SJCRH30 (cell line): ENCODE measurements around the gene NEK5. TPM values are rescaled to one million over a fixed set of nuclear protein-coding genes. Genes with fewer than 3 reads are reported as not detected.

ENCODE experiments used
- DNase-seq, 2 experiments: peaks; one replicate each; pipeline ENCODE4 v3.0.0-alpha.2; 2015 to 2020
- H3K27ac ChIP-seq: fragments of 250-450 bp; sonication (Bioruptor Pico); 2 replicates; pipeline ENCODE4 v1.5.1; 2020; ENCODE audit warnings: mild to moderate bottlenecking, moderate library complexity
- H3K27me3 ChIP-seq: fragments of 250-450 bp; sonication (Bioruptor Pico); 2 replicates; pipeline ENCODE4 v1.5.1; 2020; ENCODE audit warnings: mild to moderate bottlenecking, moderate library complexity
- H3K36me3 ChIP-seq: fragments of 250-450 bp; sonication (Bioruptor Pico); 2 replicates; pipeline ENCODE4 v1.5.1; 2020; ENCODE audit warnings: mild to moderate bottlenecking, moderate library complexity
- H3K4me1 ChIP-seq: fragments of 250-450 bp; sonication (Bioruptor Pico); 2 replicates; pipeline ENCODE4 v1.5.1; 2020; ENCODE audit warnings: mild to moderate bottlenecking, moderate library complexity
- H3K4me3 ChIP-seq: fragments of 250-450 bp; sonication (Bioruptor Pico); 2 replicates; pipeline ENCODE4 v1.5.1; 2020; ENCODE audit warnings: mild to moderate bottlenecking, moderate library complexity
- H3K9me3 ChIP-seq: fragments of 250-450 bp; sonication (Bioruptor Pico); replicated peaks from 2 replicates; pipeline ENCODE4 v1.5.1; 2020; ENCODE audit warnings: mild to moderate bottlenecking, moderate library complexity
- total RNA-seq: library from RNA; depleted of rRNA; stranded (reverse); fragments of >200 nt; shearing (Covaris generic); gene quantifications from 2 replicates; pipeline ENCODE4 v1.2.3, GENCODE V29; 2014

The NEK5 gene
- total RNA-seq, 1 experiment from 2014 or later: not detected

- Histone ChIP-seq H3K36me3 (no peaks in the 10 kb centered on the region), H3K4me1 (peaks cover 10% of the 10 kb centered on the region), H3K27me3 (no peaks in the 10 kb centered on the region), H3K4me3 (no peak overlapping the region), H3K27ac (no peak overlapping the region), H3K9me3 (no peaks in the 10 kb centered on the region)
- no peak for DNase-seq
Observed at GRCh38 chr13:52002361-52002760, 126.5 kb downstream of the NEK5 start.

GRCh38 chr13:52001120-52001731 is 127.6 kb downstream of the NEK5 start:
- no peaks in the 10 kb centered on the region for H3K36me3 ChIP-seq
- peak in 1 of 2 experiments; percentile 66 for DNase-seq
- no peak overlapping the region for H3K4me3 ChIP-seq
- H3K27ac ChIP-seq: no peak overlapping the region
- H3K9me3 ChIP-seq: no peaks in the 10 kb centered on the region
- H3K27me3 ChIP-seq: no peaks in the 10 kb centered on the region
- H3K4me1 ChIP-seq: peaks cover 10% of the 10 kb centered on the region

- Histone ChIP-seq H3K4me3 (no peak overlapping the region), H3K36me3 (no peaks in the 10 kb centered on the region), H3K27ac (no peak overlapping the region), H3K9me3 (no peaks in the 10 kb centered on the region), H3K27me3 (no peaks in the 10 kb centered on the region), H3K4me1 (peaks cover 10% of the 10 kb centered on the region)
- DNase-seq: no peak
Observed at GRCh38 chr13:51999921-52000320, 129.0 kb downstream of the NEK5 start.

- H3K36me3 ChIP-seq: no peaks in the 10 kb centered on the region
- no peak overlapping the region for H3K4me3 ChIP-seq
- H3K9me3 ChIP-seq: no peaks in the 10 kb centered on the region
- DNase-seq: no peak
- no peaks in the 10 kb centered on the region for H3K27me3 ChIP-seq
- no peak overlapping the region for H3K27ac ChIP-seq
- peaks cover 10% of the 10 kb centered on the region for H3K4me1 ChIP-seq
Observed at GRCh38 chr13:51999510-51999911, 129.4 kb downstream of the NEK5 start.

- Histone ChIP-seq H3K27ac (no peak overlapping the region), H3K4me1 (peaks cover 10% of the 10 kb centered on the region), H3K9me3 (no peaks in the 10 kb centered on the region), H3K4me3 (no peak overlapping the region), H3K36me3 (no peaks in the 10 kb centered on the region), H3K27me3 (no peaks in the 10 kb centered on the region)
- DNase-seq: peak in 1 of 2 experiments; percentile 41
Observed at GRCh38 chr13:51998723-51999509, 130.0 kb downstream of the NEK5 start.

- H3K9me3 ChIP-seq: no peaks in the 10 kb centered on the region
- peak; percentile 52 to 73 for DNase-seq
- no peak overlapping the region for H3K4me3 ChIP-seq
- H3K27ac ChIP-seq: no peak overlapping the region
- peaks cover 10% of the 10 kb centered on the region for H3K4me1 ChIP-seq
- no peaks in the 10 kb centered on the region for H3K27me3 ChIP-seq
- H3K36me3 ChIP-seq: no peaks in the 10 kb centered on the region
Observed at GRCh38 chr13:51997641-51998330, 131.1 kb downstream of the NEK5 start.

GRCh38 chr13:51997186-51997585 is 131.7 kb downstream of the NEK5 start:
- no peaks in the 10 kb centered on the region for H3K36me3 ChIP-seq
- H3K4me1 ChIP-seq: peaks cover 10% of the 10 kb centered on the region
- no peak for DNase-seq
- H3K9me3 ChIP-seq: no peaks in the 10 kb centered on the region
- no peaks in the 10 kb centered on the region for H3K27me3 ChIP-seq
- no peak overlapping the region for H3K4me3 ChIP-seq
- no peak overlapping the region for H3K27ac ChIP-seq

GRCh38 chr13:51996641-51997040 is 132.2 kb downstream of the NEK5 start:
- H3K36me3 ChIP-seq: no peaks in the 10 kb centered on the region
- H3K9me3 ChIP-seq: no peaks in the 10 kb centered on the region
- H3K4me3 ChIP-seq: no peak overlapping the region
- H3K27ac ChIP-seq: no peak overlapping the region
- H3K4me1 ChIP-seq: peaks cover 10% of the 10 kb centered on the region
- DNase-seq: no peak
- no peaks in the 10 kb centered on the region for H3K27me3 ChIP-seq

GRCh38 chr13:51995677-51996551 is 133.0 kb downstream of the NEK5 start:
- H3K4me1 ChIP-seq: peaks cover 10% of the 10 kb centered on the region
- peak in 1 of 2 experiments; percentile 16 for DNase-seq

GRCh38 chr13:51993713-51994112 is 135.2 kb downstream of the NEK5 start:
- Histone ChIP-seq H3K4me1 (peaks cover 10% of the 10 kb centered on the region), H3K36me3 (no peaks in the 10 kb centered on the region), H3K27me3 (no peaks in the 10 kb centered on the region), H3K27ac (no peak overlapping the region), H3K9me3 (no peaks in the 10 kb centered on the region), H3K4me3 (no peak overlapping the region)
- no peak for DNase-seq

More at GRCh38 chr13:51995677-51996551, 133.0 kb downstream of the NEK5 start:
- H3K36me3 ChIP-seq: no peaks in the 10 kb centered on the region
- no peaks in the 10 kb centered on the region for H3K27me3 ChIP-seq
- H3K9me3 ChIP-seq: no peaks in the 10 kb centered on the region
- no peak overlapping the region for H3K27ac ChIP-seq
- H3K4me3 ChIP-seq: no peak overlapping the region

- DNase-seq: no peak
- Histone ChIP-seq H3K27me3 (no peaks in the 10 kb centered on the region), H3K9me3 (no peaks in the 10 kb centered on the region), H3K27ac (no peak overlapping the region), H3K4me3 (no peak overlapping the region), H3K4me1 (no peaks in the 10 kb centered on the region), H3K36me3 (no peaks in the 10 kb centered on the region)
Observed at GRCh38 chr13:51988988-51989618, 139.8 kb downstream of the NEK5 start.
